ENCODE results near the gene FMR1NB. TPM values are rescaled to one million over a fixed set of nuclear protein-coding genes. Genes with fewer than 3 reads are reported as not detected.

FMR1NB gene
- total RNA-seq, 2 donors from 2014 or later, result not detected

GRCh38 chrX:147978931-147979330 lies 2.2 kb upstream of the FMR1NB start:
- no peak for DNase-seq (ENCODE audit: low spot score)
- no peak for TF ChIP-seq CTCF (IDR thresholded peaks at IDR 0.05)
- H3K36me3 ChIP-seq, result no peaks in the 10 kb centered on the region

GRCh38 chrX:148020329-148020728 lies 39.2 kb downstream of the FMR1NB start:
- peaks cover 0 to 15% of the 10 kb centered on the region in 2 donors for H3K9me3 ChIP-seq
- H3K4me1 ChIP-seq, result no peaks in the 10 kb centered on the region
- H3K27me3 ChIP-seq, result no peaks in the 10 kb centered on the region
- no peak for TF ChIP-seq CTCF (IDR thresholded peaks at IDR 0.05)
- no peak for DNase-seq (ENCODE audit: low spot score)
- no peak overlapping the region for H3K27ac ChIP-seq
- no peaks in the 10 kb centered on the region for H3K36me3 ChIP-seq
- H3K4me3 ChIP-seq, result no peak overlapping the region

More at GRCh38 chrX:147978931-147979330, 2.2 kb upstream of the FMR1NB start:
- Histone ChIP-seq H3K4me3 (no peak overlapping the region), H3K27ac (no peak overlapping the region), H3K9me3 (no peaks in the 10 kb centered on the region), H3K4me1 (no peaks in the 10 kb centered on the region), H3K27me3 (no peaks in the 10 kb centered on the region)

GRCh38 chrX:148024425-148025148 lies 43.5 kb downstream of the FMR1NB start:
- no peak overlapping the region for H3K4me3 ChIP-seq
- H3K27me3 ChIP-seq, result no peaks in the 10 kb centered on the region
- H3K27ac ChIP-seq, result no peak overlapping the region
- no peak for DNase-seq (ENCODE audit: low spot score)
- no peaks in the 10 kb centered on the region for H3K4me1 ChIP-seq
- TF ChIP-seq CTCF (IDR thresholded peaks at IDR 0.05), result no peak
- H3K36me3 ChIP-seq, result no peaks in the 10 kb centered on the region
- H3K9me3 ChIP-seq, result no peaks in the 10 kb centered on the region

DNA sequence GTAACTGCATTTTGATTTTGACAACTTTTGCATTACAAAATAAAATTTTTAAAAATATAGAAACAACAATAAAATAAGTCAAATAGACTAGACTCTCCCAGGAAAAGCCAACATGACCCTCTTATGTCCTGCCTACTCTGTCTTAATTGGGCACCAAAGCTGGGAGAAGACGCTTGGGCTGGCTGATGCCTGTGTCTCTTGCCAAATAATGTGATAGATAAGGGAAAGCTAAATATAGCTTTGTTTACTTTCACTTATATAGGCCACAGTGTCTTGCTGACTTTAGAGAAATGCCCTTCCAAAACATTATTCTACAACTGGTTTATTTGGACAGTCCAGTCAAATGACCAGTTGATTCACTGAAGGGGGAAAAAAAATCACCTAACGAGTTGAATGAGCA lies 54.2 kb downstream of the FMR1NB start:
- no peak for TF ChIP-seq CTCF (IDR thresholded peaks at IDR 0.05)
- DNase-seq (ENCODE audit: low spot score), result no peak
- H3K4me3 ChIP-seq, result no peak overlapping the region
- no peaks in the 10 kb centered on the region for H3K9me3 ChIP-seq
- no peaks in the 10 kb centered on the region for H3K27me3 ChIP-seq
- no peaks in the 10 kb centered on the region for H3K36me3 ChIP-seq
- H3K27ac ChIP-seq, result peak overlapping the region in 1 of 2 donors; percentile 69
- H3K4me1 ChIP-seq, result peaks cover 0 to 6% of the 10 kb centered on the region in 2 donors

GRCh38 chrX:148037020-148037419 lies 55.9 kb downstream of the FMR1NB start:
- Histone ChIP-seq H3K27me3 (no peaks in the 10 kb centered on the region), H3K36me3 (no peaks in the 10 kb centered on the region), H3K27ac (no peak overlapping the region), H3K9me3 (no peaks in the 10 kb centered on the region), H3K4me3 (no peak overlapping the region), H3K4me1 (peaks cover 0 to 6% of the 10 kb centered on the region in 2 donors)
- DNase-seq (ENCODE audit: low spot score), result no peak
- TF ChIP-seq CTCF (IDR thresholded peaks at IDR 0.05), result no peak

Measured in right atrium auricular region (tissue), 2 donors.